Keratinocyte (primary cell): ENCODE data around the gene TULP1. TPM values are rescaled to one million over a fixed set of nuclear protein-coding genes. Genes with fewer than 3 reads are reported as not detected.

Source experiments
- DNase-seq: peaks from one replicate; pipeline ENCODE4 v3.0.0-alpha.2; 2011; ENCODE audit warnings: low read depth, missing footprints, low spot score
- FAIRE-seq: peaks from 2 replicates; lab custom pipeline; 2011; peaks lifted over from hg19 to GRCh38; lab: Jason Lieb, UNC
- H2AFZ ChIP-seq: 2 replicates; pipeline ENCODE4 v1.6.0; 2012; ENCODE audit warnings: low read length, control low read depth, inconsistent platforms; ENCODE audit not compliant: control insufficient read depth
- H3K27ac ChIP-seq: 2 replicates; pipeline ENCODE4 v1.5.1; 2011; ENCODE audit warnings: low read length; ENCODE audit not compliant: control insufficient read depth, insufficient read depth
- H3K27me3 ChIP-seq: 3 replicates; pipeline ENCODE4 v1.6.0; 2011; ENCODE audit warnings: low read length; ENCODE audit not compliant: control insufficient read depth, insufficient read depth; ENCODE audit errors: extremely low read depth
- H3K36me3 ChIP-seq, 2 experiments: 2 replicates in 1 of 2; 3 replicates in 1 of 2; pipeline ENCODE4 v1.5.1; 2011; ENCODE audit warnings: low read length in 2 of 2, mild to moderate bottlenecking in 1 of 2; ENCODE audit not compliant: control insufficient read depth in 2 of 2, insufficient read depth in 2 of 2; ENCODE audit errors: extremely low read depth in 1 of 2
- H3K4me1 ChIP-seq: 3 replicates; pipeline ENCODE4 v1.5.1; 2011; ENCODE audit warnings: low read length; ENCODE audit not compliant: control insufficient read depth, insufficient read depth; ENCODE audit errors: extremely low read depth
- H3K4me2 ChIP-seq: 3 replicates; pipeline ENCODE4 v1.6.0; 2011; ENCODE audit warnings: low read depth, low read length; ENCODE audit not compliant: control insufficient read depth, insufficient read depth; ENCODE audit errors: extremely low read depth
- H3K4me3 ChIP-seq, 3 experiments: fragments of 200-600 bp in 1 of 3; sonication (generic) in 1 of 3; 2 replicates in 2 of 3; 3 replicates in 1 of 3; pipeline ENCODE4 v1.5.1; 2011 to 2016; ENCODE audit warnings: low read length in 3 of 3, mild to moderate bottlenecking in 3 of 3, control low read depth in 2 of 3, inconsistent platforms in 1 of 3, low read depth in 1 of 3, mixed read lengths in 1 of 3, mixed run types in 1 of 3, moderate library complexity in 1 of 3; ENCODE audit not compliant: control insufficient read depth in 2 of 3, insufficient read depth in 2 of 3; ENCODE audit errors: extremely low read depth in 1 of 3
- H3K79me2 ChIP-seq: 2 replicates; pipeline ENCODE4 v1.6.0; 2012; ENCODE audit warnings: low read length; ENCODE audit not compliant: control insufficient read depth, insufficient read depth
- H3K9ac ChIP-seq: 3 replicates; pipeline ENCODE4 v1.6.0; 2011; ENCODE audit warnings: low read length; ENCODE audit not compliant: control insufficient read depth, insufficient read depth; ENCODE audit errors: extremely low read depth
- H3K9me1 ChIP-seq: 3 replicates; pipeline ENCODE4 v1.6.0; 2011; ENCODE audit warnings: low read length; ENCODE audit not compliant: control insufficient read depth, insufficient read depth; ENCODE audit errors: extremely low read depth
- H3K9me3 ChIP-seq: 2 replicates; pipeline ENCODE4 v1.5.1; 2012; ENCODE audit warnings: low read depth, low read length; ENCODE audit not compliant: control insufficient read depth
- H4K20me1 ChIP-seq: 3 replicates; pipeline ENCODE4 v1.6.0; 2011; ENCODE audit warnings: low read length; ENCODE audit not compliant: control insufficient read depth, insufficient read depth; ENCODE audit errors: extremely low read depth
- EZH2 ChIP-seq: IDR thresholded peaks from one replicate; pipeline ENCODE4 v1.6.1; 2012; ENCODE audit warnings: inconsistent platforms, mild to moderate bottlenecking, low read length, moderate library complexity
- dilution Hi-C: fragments of 300-500 bp; cut with MboI; formaldehyde crosslinking; loops from one replicate; pipeline ENCODE4 v1.7.0; 2020; ENCODE audit warnings: low sequenced_read_pairs; ENCODE audit not compliant: extremely low pct_ligation_motif_present
- polyA plus RNA-seq, 5 experiments: library from polyadenylated mRNA; depleted of rRNA in 3 of 5; stranded (reverse) in 3 of 5; stranded (forward) in 1 of 5; unstranded in 1 of 5; fragments of >200 nt; gene quantifications; 1 replicate in 1 of 5; 2 replicates in 3 of 5; 3 replicates in 1 of 5; pipeline versions ENCODE4 v1.2.1 to v1.2.3, GENCODE V29; 2011 to 2012; ENCODE audit warnings: missing spikeins in 2 of 5, low read depth in 1 of 5, low replicate concordance in 1 of 5
- TF ChIP-seq, protein P1 (sequence below), 3 experiments: IDR thresholded peaks in 1 of 3; conservative IDR thresholded peaks in 1 of 3; optimal IDR thresholded peaks in 1 of 3; 2 replicates in 2 of 3; 3 replicates in 1 of 3; pipeline versions ENCODE3 to v1.5.1; 2011; ENCODE audit warnings: low read length in 3 of 3, mild to moderate bottlenecking in 3 of 3, moderate library complexity in 2 of 3, control low read depth in 1 of 3, inconsistent platforms in 1 of 3; ENCODE audit not compliant: insufficient read depth in 2 of 3; ENCODE audit errors: extremely low read depth in 1 of 3

Gene TULP1
- polyA plus RNA-seq, 1 donor (not counting 4 experiments of a cell fraction or from before 2014, with no cell fraction given) = not detected

DNA sequence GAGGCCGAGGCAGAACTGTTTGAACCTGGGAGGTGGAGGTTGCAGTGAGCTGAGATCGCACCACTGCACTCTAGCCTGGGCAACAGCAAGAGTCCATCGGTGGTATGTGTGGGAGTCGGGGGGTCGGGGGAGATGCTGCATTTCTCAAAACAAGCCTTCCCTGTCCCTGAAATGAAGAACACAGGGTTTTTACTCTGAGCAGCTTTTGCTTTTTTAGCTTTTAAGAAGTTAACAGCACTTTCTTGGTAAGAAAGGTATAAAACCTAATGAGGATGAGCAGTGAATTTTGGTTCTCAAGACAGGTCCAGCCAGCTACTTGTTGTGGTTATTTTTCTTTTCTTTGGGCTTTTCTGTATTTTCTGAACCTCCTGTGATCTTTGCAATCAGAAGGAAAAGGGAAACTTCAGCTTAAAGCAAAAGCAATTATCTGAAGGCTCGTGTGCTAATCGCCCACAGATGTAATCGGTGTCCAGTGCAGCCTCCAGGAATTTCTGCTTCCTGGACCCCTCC is 40.8 kb downstream of the TULP1 start:
- H3K9me3 ChIP-seq = no peaks in the 10 kb centered on the region
- peak overlapping the region in 1 of 3 experiments; percentile 0 for H3K4me3 ChIP-seq
- dilution Hi-C loops = no loop called here
- H3K4me1 ChIP-seq = peaks cover 15% of the 10 kb centered on the region
- H3K27me3 ChIP-seq = no peaks in the 10 kb centered on the region
- H4K20me1 ChIP-seq = peaks cover 41% of the 10 kb centered on the region
- H3K4me2 ChIP-seq = no peak overlapping the region
- H3K9ac ChIP-seq = peak overlapping the region; percentile 43
- H3K27ac ChIP-seq = peak overlapping the region; percentile 5
- DNase-seq (no peak), FAIRE-seq (no peak)
- H2AFZ ChIP-seq = no peak overlapping the region
- TF ChIP-seq, protein P1, sequence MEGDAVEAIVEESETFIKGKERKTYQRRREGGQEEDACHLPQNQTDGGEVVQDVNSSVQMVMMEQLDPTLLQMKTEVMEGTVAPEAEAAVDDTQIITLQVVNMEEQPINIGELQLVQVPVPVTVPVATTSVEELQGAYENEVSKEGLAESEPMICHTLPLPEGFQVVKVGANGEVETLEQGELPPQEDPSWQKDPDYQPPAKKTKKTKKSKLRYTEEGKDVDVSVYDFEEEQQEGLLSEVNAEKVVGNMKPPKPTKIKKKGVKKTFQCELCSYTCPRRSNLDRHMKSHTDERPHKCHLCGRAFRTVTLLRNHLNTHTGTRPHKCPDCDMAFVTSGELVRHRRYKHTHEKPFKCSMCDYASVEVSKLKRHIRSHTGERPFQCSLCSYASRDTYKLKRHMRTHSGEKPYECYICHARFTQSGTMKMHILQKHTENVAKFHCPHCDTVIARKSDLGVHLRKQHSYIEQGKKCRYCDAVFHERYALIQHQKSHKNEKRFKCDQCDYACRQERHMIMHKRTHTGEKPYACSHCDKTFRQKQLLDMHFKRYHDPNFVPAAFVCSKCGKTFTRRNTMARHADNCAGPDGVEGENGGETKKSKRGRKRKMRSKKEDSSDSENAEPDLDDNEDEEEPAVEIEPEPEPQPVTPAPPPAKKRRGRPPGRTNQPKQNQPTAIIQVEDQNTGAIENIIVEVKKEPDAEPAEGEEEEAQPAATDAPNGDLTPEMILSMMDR (optimal IDR thresholded peaks at IDR 0.05 in 1 of 3, IDR thresholded peaks at IDR 0.05 in 1 of 3, conservative IDR thresholded peaks at IDR 0.05 in 1 of 3; ENCODE audit: extremely low read depth in 1 of 3, insufficient read depth in 2 of 3, low read length in 3 of 3) = no peak
- H3K79me2 ChIP-seq = peaks cover 28% of the 10 kb centered on the region
- peaks cover 16 to 56% of the 10 kb centered on the region in 2 experiments for H3K36me3 ChIP-seq
- H3K9me1 ChIP-seq = peaks cover 3% of the 10 kb centered on the region

DNA sequence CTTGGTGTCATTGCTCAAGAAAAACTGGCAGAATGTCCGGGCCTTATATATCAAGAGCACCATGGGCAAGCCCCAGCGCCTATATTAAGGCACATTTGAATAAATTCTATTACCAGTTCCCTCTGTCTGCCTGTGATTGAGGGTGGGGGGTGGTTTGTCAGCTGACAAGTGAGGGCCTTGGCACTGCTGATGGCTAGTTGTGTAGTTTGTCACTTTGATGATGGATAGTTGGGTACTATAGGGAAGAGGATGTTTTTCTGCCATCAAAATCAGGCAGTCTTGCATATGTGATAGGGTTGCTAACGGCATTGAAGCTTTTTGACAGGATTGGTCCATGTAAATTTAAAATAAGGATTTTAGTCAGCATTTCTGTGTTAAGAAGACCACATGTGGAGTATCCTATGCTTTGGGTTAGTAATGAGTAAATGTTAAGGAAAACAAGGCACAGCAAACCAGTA is 42.0 kb downstream of the TULP1 start:
- H4K20me1 ChIP-seq = peaks cover 41% of the 10 kb centered on the region
- H3K9me3 ChIP-seq = no peaks in the 10 kb centered on the region
- peak overlapping the region; percentile 98 for H3K9ac ChIP-seq
- TF ChIP-seq EZH2 = no peak
- TF ChIP-seq, protein P1 (optimal IDR thresholded peaks at IDR 0.05 in 1 of 3, IDR thresholded peaks at IDR 0.05 in 1 of 3, conservative IDR thresholded peaks at IDR 0.05 in 1 of 3; ENCODE audit: extremely low read depth in 1 of 3, insufficient read depth in 2 of 3, low read length in 3 of 3) = no peak
- peaks cover 28% of the 10 kb centered on the region for H3K79me2 ChIP-seq
- H3K4me1 ChIP-seq = peaks cover 15% of the 10 kb centered on the region
- H3K4me3 ChIP-seq = peak overlapping the region; percentile 81 to 94 (median 85)
- DNase-seq = no peak
- H3K27ac ChIP-seq = peak overlapping the region; percentile 92
- H3K9me1 ChIP-seq = peaks cover 3% of the 10 kb centered on the region
- FAIRE-seq = no peak
- H3K36me3 ChIP-seq = peaks cover 16 to 62% of the 10 kb centered on the region in 2 experiments
- peak overlapping the region; percentile 92 for H3K4me2 ChIP-seq
- dilution Hi-C loops = no loop called here
- H2AFZ ChIP-seq = no peak overlapping the region
- no peaks in the 10 kb centered on the region for H3K27me3 ChIP-seq
